ENCODE measurements around the gene MACC1. TPM values are rescaled to one million over a fixed set of nuclear protein-coding genes. Genes with fewer than 3 reads are reported as not detected.
"Not testable (repeated sequence)": the region's sequence is repeated elsewhere in the genome, so short reads cannot be mapped to it uniquely, and the experiment has no call there.

The MACC1 gene
- total RNA-seq, 1 donor from 2014 or later = not detected

GRCh38 chr7:20214132-20214531 is 3.1 kb downstream of the MACC1 start:
- no peak for DNase-seq (ENCODE audit: low spot score)
- H3K4me3 Mint-ChIP-seq (ENCODE audit: low read depth) = no peak overlapping the region
- H3K27me3 Mint-ChIP-seq (ENCODE audit: low read depth) = no peaks in the 10 kb centered on the region
- no peaks in the 10 kb centered on the region for H3K36me3 Mint-ChIP-seq (ENCODE audit: low read depth)
- intact Hi-C loops (cut with micrococcal nuclease) = no loop called here
- no peaks in the 10 kb centered on the region for H3K4me1 Mint-ChIP-seq (ENCODE audit: low read depth)
- no peaks in the 10 kb centered on the region for H3K9me3 Mint-ChIP-seq
- no peak overlapping the region for H3K27ac Mint-ChIP-seq

GRCh38 chr7:20213378-20213777 is 3.8 kb downstream of the MACC1 start:
- H3K27me3 Mint-ChIP-seq (ENCODE audit: low read depth) = no peaks in the 10 kb centered on the region
- H3K36me3 Mint-ChIP-seq (ENCODE audit: low read depth) = no peaks in the 10 kb centered on the region
- no peak for DNase-seq (ENCODE audit: low spot score)
- H3K27ac Mint-ChIP-seq = no peak overlapping the region
- no peaks in the 10 kb centered on the region for H3K4me1 Mint-ChIP-seq (ENCODE audit: low read depth)
- H3K9me3 Mint-ChIP-seq = peaks cover 1% of the 10 kb centered on the region
- intact Hi-C loops (cut with micrococcal nuclease) = no loop called here
- H3K4me3 Mint-ChIP-seq (ENCODE audit: low read depth) = no peak overlapping the region

DNA sequence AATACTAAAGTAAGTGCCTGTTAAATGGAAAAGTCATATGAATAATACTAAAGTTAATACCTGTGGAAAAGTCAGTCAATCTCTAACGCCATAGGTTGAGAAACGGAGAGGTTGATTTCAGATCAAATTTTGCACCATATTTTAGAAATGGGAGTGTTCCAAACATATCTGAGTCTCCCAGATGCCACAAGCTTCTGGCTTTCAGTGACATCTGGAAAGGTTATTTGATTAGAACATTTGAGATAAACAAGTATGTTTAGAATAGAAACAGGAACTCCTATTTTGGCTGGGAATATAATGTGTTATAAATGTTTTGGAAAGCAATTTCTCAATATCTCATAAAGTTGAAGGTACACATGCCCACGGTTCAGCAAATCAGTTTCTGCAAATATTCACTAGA is 5.8 kb downstream of the MACC1 start:
- no peak for DNase-seq (ENCODE audit: low spot score)
- H3K9me3 Mint-ChIP-seq = peaks cover 7% of the 10 kb centered on the region
- intact Hi-C loops (cut with micrococcal nuclease) = no loop called here
- no peak overlapping the region for H3K27ac Mint-ChIP-seq
- H3K4me1 Mint-ChIP-seq (ENCODE audit: low read depth) = no peaks in the 10 kb centered on the region
- no peak overlapping the region for H3K4me3 Mint-ChIP-seq (ENCODE audit: low read depth)
- no peaks in the 10 kb centered on the region for H3K36me3 Mint-ChIP-seq (ENCODE audit: low read depth)
- H3K27me3 Mint-ChIP-seq (ENCODE audit: low read depth) = no peaks in the 10 kb centered on the region

DNA sequence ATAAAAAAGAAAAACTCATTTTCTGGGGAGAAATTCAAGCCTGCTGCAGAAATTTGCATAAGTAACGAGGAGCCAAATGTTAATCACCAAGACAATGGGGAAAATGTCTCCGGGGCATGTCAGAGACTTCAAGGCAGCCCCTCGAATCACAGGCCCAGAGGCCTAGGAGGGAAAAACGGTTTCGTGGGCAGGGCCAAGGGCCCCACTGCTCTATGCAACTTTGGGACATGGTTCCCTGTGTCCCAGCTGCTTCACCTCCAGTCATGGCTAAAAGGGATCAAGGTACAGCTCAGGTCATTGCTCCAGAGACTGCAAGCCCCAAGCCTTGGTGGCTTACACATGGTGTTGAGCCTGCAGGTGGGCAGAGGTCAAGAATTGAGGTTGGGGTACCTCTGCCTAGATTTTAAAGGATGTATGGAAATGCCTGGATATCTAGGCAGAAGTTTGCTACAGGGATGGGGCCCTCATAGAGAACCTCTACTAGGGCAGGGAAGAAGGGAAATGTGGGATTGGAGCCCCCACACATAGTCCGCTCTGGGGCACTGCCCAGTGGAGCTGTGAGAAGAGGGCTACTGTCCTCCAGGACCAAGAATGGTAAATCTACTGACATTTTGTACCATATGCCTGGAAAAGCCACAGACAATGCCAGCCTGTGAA is 8.4 kb downstream of the MACC1 start:
- no peak overlapping the region for H3K4me3 Mint-ChIP-seq (ENCODE audit: low read depth)
- no peaks in the 10 kb centered on the region for H3K4me1 Mint-ChIP-seq (ENCODE audit: low read depth)
- intact Hi-C loops (cut with micrococcal nuclease) = no loop called here
- no peaks in the 10 kb centered on the region for H3K36me3 Mint-ChIP-seq (ENCODE audit: low read depth)
- DNase-seq (ENCODE audit: low spot score) = no peak
- H3K9me3 Mint-ChIP-seq = peaks cover 7% of the 10 kb centered on the region
- H3K27me3 Mint-ChIP-seq (ENCODE audit: low read depth) = no peaks in the 10 kb centered on the region
- H3K27ac Mint-ChIP-seq = no peak overlapping the region

GRCh38 chr7:20207811-20208210 is 9.4 kb downstream of the MACC1 start:
- H3K27ac Mint-ChIP-seq; H3K4me3 Mint-ChIP-seq (ENCODE audit: low read depth); H3K9me3 Mint-ChIP-seq; intact Hi-C loops (cut with micrococcal nuclease); H3K27me3 Mint-ChIP-seq (ENCODE audit: low read depth); H3K36me3 Mint-ChIP-seq (ENCODE audit: low read depth); H3K4me1 Mint-ChIP-seq (ENCODE audit: low read depth); DNase-seq (ENCODE audit: low spot score): not testable (repeated sequence)

DNA sequence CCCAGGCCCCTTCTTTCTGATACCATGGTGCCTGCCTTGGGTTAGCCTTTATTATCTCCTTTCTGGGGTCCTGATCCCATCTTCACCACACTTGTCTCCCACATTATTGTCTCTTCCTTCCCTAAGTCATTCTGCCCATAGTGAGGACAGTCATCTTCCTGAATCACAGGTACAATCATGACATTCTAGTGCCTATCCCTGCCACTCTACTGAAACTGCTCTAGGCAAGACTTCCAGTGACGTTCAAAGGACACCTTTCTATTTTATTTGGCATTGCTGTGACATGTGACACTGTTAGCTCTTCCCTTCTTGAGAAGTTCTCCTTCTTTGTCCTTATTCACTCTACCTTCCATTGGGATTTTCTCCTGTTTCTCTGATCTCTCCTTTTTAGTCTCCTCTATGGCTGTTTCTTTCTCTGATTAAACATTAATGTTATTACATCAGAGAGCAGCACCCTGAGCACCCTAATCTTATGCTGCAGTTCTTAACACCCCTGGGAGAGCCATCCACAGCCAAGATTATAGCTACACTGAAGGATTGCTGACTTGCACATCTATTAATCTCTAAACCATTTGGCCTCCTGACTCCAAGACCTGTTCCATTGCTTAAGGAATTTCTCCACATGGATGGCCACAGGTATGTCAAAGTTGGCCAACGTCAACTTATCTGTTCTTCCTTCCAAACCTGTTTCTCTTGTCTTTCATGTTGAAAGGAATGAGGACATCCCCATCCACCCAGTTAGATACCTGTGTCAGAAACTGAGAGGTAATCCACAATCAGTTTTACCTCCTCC is 10.9 kb downstream of the MACC1 start:
- DNase-seq (ENCODE audit: low spot score) = no peak
- H3K36me3 Mint-ChIP-seq (ENCODE audit: low read depth) = no peaks in the 10 kb centered on the region
- no peaks in the 10 kb centered on the region for H3K4me1 Mint-ChIP-seq (ENCODE audit: low read depth)
- peaks cover 7% of the 10 kb centered on the region for H3K9me3 Mint-ChIP-seq
- H3K27me3 Mint-ChIP-seq (ENCODE audit: low read depth) = no peaks in the 10 kb centered on the region
- H3K27ac Mint-ChIP-seq = no peak overlapping the region
- no peak overlapping the region for H3K4me3 Mint-ChIP-seq (ENCODE audit: low read depth)
- intact Hi-C loops (cut with micrococcal nuclease) = no loop called here

DNA sequence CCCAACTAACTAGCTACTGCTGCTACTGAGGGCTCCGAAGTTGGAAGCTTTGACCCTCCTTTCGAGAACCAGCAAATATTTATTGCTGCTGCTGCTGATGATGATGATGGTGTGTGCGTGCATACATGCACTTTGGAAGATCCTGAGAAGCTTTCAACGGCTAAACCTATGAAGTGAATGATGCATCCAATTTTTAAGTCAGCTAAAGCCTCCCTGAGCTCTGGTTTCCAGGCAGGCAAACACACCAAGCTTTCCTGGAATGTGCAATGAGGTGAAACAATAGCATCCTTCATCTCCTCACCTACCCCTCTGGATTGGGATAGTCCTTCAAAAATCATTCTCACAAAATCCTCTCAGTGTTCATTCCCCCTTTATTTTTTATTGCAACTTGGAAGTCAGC is 13.9 kb downstream of the MACC1 start:
- no peaks in the 10 kb centered on the region for H3K27me3 Mint-ChIP-seq (ENCODE audit: low read depth)
- peaks cover 4% of the 10 kb centered on the region for H3K4me1 Mint-ChIP-seq (ENCODE audit: low read depth)
- no peaks in the 10 kb centered on the region for H3K36me3 Mint-ChIP-seq (ENCODE audit: low read depth)
- no peak for DNase-seq (ENCODE audit: low spot score)
- H3K27ac Mint-ChIP-seq = no peak overlapping the region
- H3K9me3 Mint-ChIP-seq = peaks cover 5% of the 10 kb centered on the region
- intact Hi-C loops (cut with micrococcal nuclease) = no loop called here
- no peak overlapping the region for H3K4me3 Mint-ChIP-seq (ENCODE audit: low read depth)

DNA sequence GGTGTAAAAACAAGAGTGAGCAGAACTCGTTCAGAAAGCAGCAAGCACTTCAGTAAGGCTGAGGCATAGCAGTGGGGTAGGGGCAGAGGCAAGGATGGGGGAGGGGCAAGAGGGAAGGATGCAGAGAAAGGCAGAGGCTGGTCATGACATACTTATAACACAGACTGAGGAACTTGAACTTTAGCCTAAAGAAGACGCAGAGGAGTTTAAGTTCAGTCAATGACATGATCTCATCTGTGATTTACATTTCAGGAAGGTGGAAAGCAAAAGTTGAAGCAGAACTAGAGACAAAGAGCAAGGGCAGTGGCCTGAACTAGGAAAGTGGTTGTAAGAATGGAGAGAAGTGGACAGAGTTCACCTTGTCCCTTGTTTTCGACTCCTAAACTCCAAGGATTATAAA is 15.8 kb downstream of the MACC1 start:
- no peaks in the 10 kb centered on the region for H3K27me3 Mint-ChIP-seq (ENCODE audit: low read depth)
- no peaks in the 10 kb centered on the region for H3K9me3 Mint-ChIP-seq
- no peak overlapping the region for H3K27ac Mint-ChIP-seq
- H3K4me1 Mint-ChIP-seq (ENCODE audit: low read depth) = peaks cover 4% of the 10 kb centered on the region
- intact Hi-C loops (cut with micrococcal nuclease) = no loop called here
- H3K4me3 Mint-ChIP-seq (ENCODE audit: low read depth) = no peak overlapping the region
- DNase-seq (ENCODE audit: low spot score) = no peak
- H3K36me3 Mint-ChIP-seq (ENCODE audit: low read depth) = no peaks in the 10 kb centered on the region

GRCh38 chr7:20200971-20201370 is 16.2 kb downstream of the MACC1 start:
- no peaks in the 10 kb centered on the region for H3K27me3 Mint-ChIP-seq (ENCODE audit: low read depth)

GRCh38 chr7:20200361-20200760 is 16.8 kb downstream of the MACC1 start:
- H3K4me1 Mint-ChIP-seq (ENCODE audit: low read depth) = peaks cover 4% of the 10 kb centered on the region
- no peaks in the 10 kb centered on the region for H3K36me3 Mint-ChIP-seq (ENCODE audit: low read depth)
- no peaks in the 10 kb centered on the region for H3K9me3 Mint-ChIP-seq
- H3K27ac Mint-ChIP-seq = no peak overlapping the region
- intact Hi-C loops (cut with micrococcal nuclease) = no loop called here
- no peak overlapping the region for H3K4me3 Mint-ChIP-seq (ENCODE audit: low read depth)
- DNase-seq (ENCODE audit: low spot score) = no peak
- H3K27me3 Mint-ChIP-seq (ENCODE audit: low read depth) = no peaks in the 10 kb centered on the region

More at GRCh38 chr7:20200971-20201370, 16.2 kb downstream of the MACC1 start:
- Mint-ChIP-seq H3K4me3 (ENCODE audit: low read depth) (no peak overlapping the region), H3K4me1 (ENCODE audit: low read depth) (peaks cover 4% of the 10 kb centered on the region), H3K9me3 (no peaks in the 10 kb centered on the region), H3K36me3 (ENCODE audit: low read depth) (no peaks in the 10 kb centered on the region), H3K27ac (no peak overlapping the region)
- intact Hi-C loops (cut with micrococcal nuclease) = no loop called here
- no peak for DNase-seq (ENCODE audit: low spot score)

DNA sequence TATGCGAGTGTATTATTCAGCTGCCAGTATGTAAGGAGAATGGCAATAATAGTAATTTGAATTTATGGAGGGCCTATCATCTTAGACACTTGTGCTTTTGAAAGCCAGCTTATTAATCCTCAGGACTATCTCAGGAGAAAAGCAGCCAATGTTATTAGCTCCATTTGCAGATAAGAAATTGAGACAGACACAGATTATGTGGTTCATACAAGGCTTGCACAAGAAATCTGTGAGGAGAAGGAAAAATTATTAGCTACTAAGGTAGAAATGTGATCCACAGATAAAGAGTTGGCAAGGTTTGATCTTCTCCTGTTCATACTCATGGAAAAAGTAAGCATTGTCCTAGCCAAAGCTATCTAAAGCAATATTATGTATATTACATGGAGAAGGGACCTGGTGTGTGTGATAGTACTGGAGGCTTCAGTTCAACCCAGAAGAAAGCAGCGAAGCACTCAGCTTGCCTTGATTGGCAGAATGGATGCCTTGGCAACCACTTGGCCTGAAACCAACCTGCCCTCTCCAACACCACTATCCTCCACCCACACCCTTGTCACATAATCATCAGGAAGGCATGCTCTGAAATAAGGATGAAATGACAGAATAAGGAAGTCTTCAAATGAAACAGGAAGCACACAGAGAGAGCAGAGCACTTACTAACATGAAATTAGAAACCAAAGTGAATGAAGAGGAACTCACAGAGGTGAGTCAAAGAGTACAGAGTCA is 18.0 kb downstream of the MACC1 start:
- DNase-seq (ENCODE audit: low spot score) = no peak
- Mint-ChIP-seq H3K4me3 (ENCODE audit: low read depth) (no peak overlapping the region), H3K27ac (no peak overlapping the region), H3K36me3 (ENCODE audit: low read depth) (no peaks in the 10 kb centered on the region), H3K9me3 (no peaks in the 10 kb centered on the region), H3K4me1 (ENCODE audit: low read depth) (peaks cover 4% of the 10 kb centered on the region), H3K27me3 (ENCODE audit: low read depth) (no peaks in the 10 kb centered on the region)
- intact Hi-C loops (cut with micrococcal nuclease) = no loop called here

DNA sequence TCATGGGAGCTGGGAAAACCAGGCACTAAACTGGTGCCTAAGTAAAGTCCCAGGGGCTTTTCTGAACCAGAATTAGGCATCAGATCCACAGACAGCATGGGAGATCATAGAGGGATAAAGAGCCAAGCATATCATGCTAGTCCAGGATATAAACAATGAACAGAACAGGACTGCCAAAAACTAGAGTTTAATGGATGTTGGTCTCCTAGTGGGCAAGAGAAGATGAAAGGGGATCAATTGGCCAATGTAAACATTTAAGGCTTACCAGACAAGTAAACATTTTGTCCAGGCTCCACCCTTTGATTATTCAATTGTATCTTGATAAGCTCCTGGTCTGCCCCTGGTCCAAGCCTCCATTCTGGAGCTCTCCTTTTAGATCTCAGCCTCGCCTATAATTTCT is 18.9 kb downstream of the MACC1 start:
- Mint-ChIP-seq H3K27ac (no peak overlapping the region), H3K9me3 (no peaks in the 10 kb centered on the region), H3K36me3 (ENCODE audit: low read depth) (no peaks in the 10 kb centered on the region), H3K27me3 (ENCODE audit: low read depth) (no peaks in the 10 kb centered on the region), H3K4me1 (ENCODE audit: low read depth) (peaks cover 4% of the 10 kb centered on the region), H3K4me3 (ENCODE audit: low read depth) (no peak overlapping the region)
- intact Hi-C loops (cut with micrococcal nuclease) = no loop called here
- no peak for DNase-seq (ENCODE audit: low spot score)

- Mint-ChIP-seq H3K4me1 (ENCODE audit: low read depth) (peaks cover 4% of the 10 kb centered on the region), H3K9me3 (no peaks in the 10 kb centered on the region), H3K36me3 (ENCODE audit: low read depth) (no peaks in the 10 kb centered on the region), H3K4me3 (ENCODE audit: low read depth) (no peak overlapping the region), H3K27me3 (ENCODE audit: low read depth) (no peaks in the 10 kb centered on the region), H3K27ac (no peak overlapping the region)
- no peak for DNase-seq (ENCODE audit: low spot score)
- intact Hi-C loops (cut with micrococcal nuclease) = no loop called here
Measured at GRCh38 chr7:20197837-20198236, 19.3 kb downstream of the MACC1 start.

All from activated T-helper 2 cell treated with anti-CD3 and anti-CD28 coated beads, Interferon-gamma antibody, Interleukin-2, Interleukin-4, amounts not matched to agents 10 μg/mL and 5 μg/mL and 100 μg/mL, durations not matched to agents 14 hours and 24 hours and 36 hours (primary cell).